ENCODE results near the gene CNTNAP2. TPM values are rescaled to one million over a fixed set of nuclear protein-coding genes. Genes with fewer than 3 reads are reported as not detected.

Gene CNTNAP2
- total and polyA plus RNA-seq, 4 donors: 0.14 to 2.3 (median 1.1) TPM

DNA sequence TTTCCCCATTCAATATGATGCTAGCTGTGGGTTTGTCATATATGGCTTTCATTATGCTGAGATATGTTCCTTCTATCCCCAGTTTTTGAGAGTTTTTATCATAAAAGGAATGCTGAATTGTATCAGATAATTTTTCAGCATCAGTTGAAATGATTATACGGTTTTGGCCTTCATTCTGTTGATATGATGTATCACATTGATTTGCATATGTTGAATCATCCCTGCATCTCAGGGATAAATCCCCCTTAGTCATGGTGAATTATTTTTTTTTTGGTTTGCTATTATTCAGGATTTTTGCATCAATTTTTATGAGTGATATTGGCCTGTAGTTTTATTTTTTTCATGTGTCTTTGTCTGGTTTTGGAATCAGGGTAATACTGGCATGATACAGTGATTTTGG lies 1321.6 kb downstream of the CNTNAP2 start:
- Histone ChIP-seq H3K27ac (ENCODE audit: low read depth in 1 of 2, low read length in 2 of 2) (no peak overlapping the region), H3K36me3 (ENCODE audit: control insufficient read depth in 4 of 4, insufficient read depth in 3 of 4, low read depth in 1 of 4, low read length in 3 of 4) (no peaks in the 10 kb centered on the region), H3K4me1 (ENCODE audit: control insufficient read depth in 4 of 4, insufficient read depth in 4 of 4, low read length in 3 of 4) (no peaks in the 10 kb centered on the region), H3K9ac (ENCODE audit: low read depth in 1 of 2, low read length in 2 of 2) (no peak overlapping the region), H3K9me3 (ENCODE audit: control insufficient read depth in 4 of 4, low read length in 3 of 4) (peaks cover 0 to 1% (median 0%) of the 10 kb centered on the region in 4 donors), H3K4me3 (ENCODE audit: low read depth in 1 of 3, low read length in 3 of 3) (no peak overlapping the region), H3K27me3 (ENCODE audit: control insufficient read depth in 4 of 4, insufficient read depth in 4 of 4, low read length in 3 of 4) (no peaks in the 10 kb centered on the region)
- WGBS: 63% methylated on average over 1 of the region's 1 CpG
- no peak for TF ChIP-seq EGR1 (IDR thresholded peaks at IDR 0.05; ENCODE audit: low read depth in 2 of 2)
- no peak for TF ChIP-seq FOXA2 (IDR thresholded peaks at IDR 0.05)
- TF ChIP-seq FOXA1 (IDR thresholded peaks at IDR 0.05): no peak
- no peak for TF ChIP-seq GABPA (IDR thresholded peaks at IDR 0.05 in 1 of 2, conservative IDR thresholded peaks at IDR 0.05 in 1 of 2)
- TF ChIP-seq, protein P1, sequence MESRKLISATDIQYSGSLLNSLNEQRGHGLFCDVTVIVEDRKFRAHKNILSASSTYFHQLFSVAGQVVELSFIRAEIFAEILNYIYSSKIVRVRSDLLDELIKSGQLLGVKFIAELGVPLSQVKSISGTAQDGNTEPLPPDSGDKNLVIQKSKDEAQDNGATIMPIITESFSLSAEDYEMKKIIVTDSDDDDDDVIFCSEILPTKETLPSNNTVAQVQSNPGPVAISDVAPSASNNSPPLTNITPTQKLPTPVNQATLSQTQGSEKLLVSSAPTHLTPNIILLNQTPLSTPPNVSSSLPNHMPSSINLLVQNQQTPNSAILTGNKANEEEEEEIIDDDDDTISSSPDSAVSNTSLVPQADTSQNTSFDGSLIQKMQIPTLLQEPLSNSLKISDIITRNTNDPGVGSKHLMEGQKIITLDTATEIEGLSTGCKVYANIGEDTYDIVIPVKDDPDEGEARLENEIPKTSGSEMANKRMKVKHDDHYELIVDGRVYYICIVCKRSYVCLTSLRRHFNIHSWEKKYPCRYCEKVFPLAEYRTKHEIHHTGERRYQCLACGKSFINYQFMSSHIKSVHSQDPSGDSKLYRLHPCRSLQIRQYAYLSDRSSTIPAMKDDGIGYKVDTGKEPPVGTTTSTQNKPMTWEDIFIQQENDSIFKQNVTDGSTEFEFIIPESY (IDR thresholded peaks at IDR 0.05): no peak
- no peak for DNase-seq (ENCODE audit: low spot score)

DNA sequence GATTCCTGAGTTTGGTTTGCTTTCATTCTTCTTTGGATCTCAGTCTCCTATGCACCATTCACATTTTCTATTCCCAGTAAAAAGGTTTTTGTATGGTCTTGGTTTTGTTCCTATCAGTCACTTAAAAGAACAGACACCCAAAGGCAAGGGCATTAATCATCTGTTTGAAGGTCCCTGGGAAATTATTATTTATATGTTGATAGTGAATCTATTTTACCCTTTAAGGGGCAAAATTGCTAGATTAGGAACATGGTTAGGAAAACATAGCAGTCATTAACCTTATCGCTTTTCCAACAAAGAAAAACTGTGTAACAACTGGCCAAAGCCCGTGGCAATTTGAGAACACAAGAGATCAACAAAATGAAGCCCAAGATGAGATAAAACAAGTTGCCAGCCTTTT lies 1327.3 kb downstream of the CNTNAP2 start:
- Histone ChIP-seq H3K27ac (ENCODE audit: low read depth in 1 of 2, low read length in 2 of 2) (no peak overlapping the region), H3K4me1 (ENCODE audit: control insufficient read depth in 4 of 4, insufficient read depth in 4 of 4, low read length in 3 of 4) (no peaks in the 10 kb centered on the region), H3K9me3 (ENCODE audit: control insufficient read depth in 4 of 4, low read length in 3 of 4) (peaks cover 0 to 1% (median 0%) of the 10 kb centered on the region in 4 donors), H3K9ac (ENCODE audit: low read depth in 1 of 2, low read length in 2 of 2) (no peak overlapping the region), H3K4me3 (ENCODE audit: low read depth in 1 of 3, low read length in 3 of 3) (no peak overlapping the region), H3K36me3 (ENCODE audit: control insufficient read depth in 4 of 4, insufficient read depth in 3 of 4, low read depth in 1 of 4, low read length in 3 of 4) (no peaks in the 10 kb centered on the region), H3K27me3 (ENCODE audit: control insufficient read depth in 4 of 4, insufficient read depth in 4 of 4, low read length in 3 of 4) (no peaks in the 10 kb centered on the region)
- TF ChIP-seq YY1 (IDR thresholded peaks at IDR 0.05): no peak
- TF ChIP-seq SP1 (IDR thresholded peaks at IDR 0.05): no peak
- TF ChIP-seq, protein P1 (IDR thresholded peaks at IDR 0.05): no peak
- TF ChIP-seq, protein P2, sequence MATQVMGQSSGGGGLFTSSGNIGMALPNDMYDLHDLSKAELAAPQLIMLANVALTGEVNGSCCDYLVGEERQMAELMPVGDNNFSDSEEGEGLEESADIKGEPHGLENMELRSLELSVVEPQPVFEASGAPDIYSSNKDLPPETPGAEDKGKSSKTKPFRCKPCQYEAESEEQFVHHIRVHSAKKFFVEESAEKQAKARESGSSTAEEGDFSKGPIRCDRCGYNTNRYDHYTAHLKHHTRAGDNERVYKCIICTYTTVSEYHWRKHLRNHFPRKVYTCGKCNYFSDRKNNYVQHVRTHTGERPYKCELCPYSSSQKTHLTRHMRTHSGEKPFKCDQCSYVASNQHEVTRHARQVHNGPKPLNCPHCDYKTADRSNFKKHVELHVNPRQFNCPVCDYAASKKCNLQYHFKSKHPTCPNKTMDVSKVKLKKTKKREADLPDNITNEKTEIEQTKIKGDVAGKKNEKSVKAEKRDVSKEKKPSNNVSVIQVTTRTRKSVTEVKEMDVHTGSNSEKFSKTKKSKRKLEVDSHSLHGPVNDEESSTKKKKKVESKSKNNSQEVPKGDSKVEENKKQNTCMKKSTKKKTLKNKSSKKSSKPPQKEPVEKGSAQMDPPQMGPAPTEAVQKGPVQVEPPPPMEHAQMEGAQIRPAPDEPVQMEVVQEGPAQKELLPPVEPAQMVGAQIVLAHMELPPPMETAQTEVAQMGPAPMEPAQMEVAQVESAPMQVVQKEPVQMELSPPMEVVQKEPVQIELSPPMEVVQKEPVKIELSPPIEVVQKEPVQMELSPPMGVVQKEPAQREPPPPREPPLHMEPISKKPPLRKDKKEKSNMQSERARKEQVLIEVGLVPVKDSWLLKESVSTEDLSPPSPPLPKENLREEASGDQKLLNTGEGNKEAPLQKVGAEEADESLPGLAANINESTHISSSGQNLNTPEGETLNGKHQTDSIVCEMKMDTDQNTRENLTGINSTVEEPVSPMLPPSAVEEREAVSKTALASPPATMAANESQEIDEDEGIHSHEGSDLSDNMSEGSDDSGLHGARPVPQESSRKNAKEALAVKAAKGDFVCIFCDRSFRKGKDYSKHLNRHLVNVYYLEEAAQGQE (IDR thresholded peaks at IDR 0.05): no peak
- no peak for TF ChIP-seq NR2F2 (IDR thresholded peaks at IDR 0.05)
- TF ChIP-seq GABPA (IDR thresholded peaks at IDR 0.05 in 1 of 2, conservative IDR thresholded peaks at IDR 0.05 in 1 of 2): no peak
- no peak for TF ChIP-seq TAF1 (conservative IDR thresholded peaks at IDR 0.05)
- no peak for TF ChIP-seq FOXA2 (IDR thresholded peaks at IDR 0.05)
- TF ChIP-seq FOXA1 (IDR thresholded peaks at IDR 0.05): no peak
- TF ChIP-seq EGR1 (IDR thresholded peaks at IDR 0.05; ENCODE audit: low read depth in 2 of 2): no peak
- TF ChIP-seq RAD21 (IDR thresholded peaks at IDR 0.05): no peak
- TF ChIP-seq HNF4G (IDR thresholded peaks at IDR 0.05): no peak
- TF ChIP-seq, protein P3, sequence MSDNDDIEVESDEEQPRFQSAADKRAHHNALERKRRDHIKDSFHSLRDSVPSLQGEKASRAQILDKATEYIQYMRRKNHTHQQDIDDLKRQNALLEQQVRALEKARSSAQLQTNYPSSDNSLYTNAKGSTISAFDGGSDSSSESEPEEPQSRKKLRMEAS (IDR thresholded peaks at IDR 0.05): no peak
- TF ChIP-seq, protein P4, sequence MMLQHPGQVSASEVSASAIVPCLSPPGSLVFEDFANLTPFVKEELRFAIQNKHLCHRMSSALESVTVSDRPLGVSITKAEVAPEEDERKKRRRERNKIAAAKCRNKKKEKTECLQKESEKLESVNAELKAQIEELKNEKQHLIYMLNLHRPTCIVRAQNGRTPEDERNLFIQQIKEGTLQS (IDR thresholded peaks at IDR 0.05): no peak
- no peak for DNase-seq (ENCODE audit: low spot score)
- 44% methylated on average over 2 of the region's 2 CpGs for WGBS
